GM12892 (cell line): Measurements from ENCODE around the gene HTRA3.

Experiments used
- POLR2A ChIP-seq: IDR thresholded peaks from 2 replicates; pipeline ENCODE4 v1.6.1; 2011; ENCODE audit warnings: low read depth, low read length, control low read depth
- POLR2AphosphoS5 ChIP-seq: IDR thresholded peaks from 2 replicates; pipeline ENCODE4 v1.6.1; 2011; ENCODE audit warnings: low read depth, low read length, control low read depth

DNA sequence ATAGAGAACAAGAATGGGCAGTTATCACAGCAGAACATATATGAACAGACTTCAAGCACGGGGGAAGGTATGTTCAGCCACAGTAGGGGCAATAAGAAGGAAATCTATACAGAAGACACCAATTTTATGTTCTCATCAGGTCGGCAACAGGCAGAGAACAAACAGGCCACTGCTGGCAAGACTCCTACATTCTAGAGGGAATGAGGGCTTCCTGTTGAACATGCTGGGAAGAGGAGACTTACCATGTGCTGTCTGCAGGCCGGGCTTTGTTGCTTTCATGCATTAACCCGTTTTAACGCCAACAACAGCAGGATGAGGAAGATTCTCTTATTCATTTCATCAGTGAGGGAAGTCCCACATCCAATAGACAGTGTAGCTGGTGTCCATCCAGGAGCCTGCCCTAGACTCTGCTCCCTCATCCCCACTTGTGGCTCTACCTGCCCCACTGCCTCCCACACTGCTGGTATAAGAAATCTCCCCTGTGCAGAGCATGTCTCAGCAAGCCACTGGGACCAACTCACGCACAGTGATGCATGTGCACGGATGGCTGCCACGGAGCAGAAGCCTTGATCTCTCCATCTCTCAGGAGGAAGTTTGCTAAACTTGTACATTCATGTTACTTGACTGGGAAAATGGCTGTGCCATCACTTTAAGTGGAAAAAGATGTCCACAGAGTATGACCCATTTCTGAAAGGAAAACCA is 86.5 kb downstream of the HTRA3 start:
- no peak for TF ChIP-seq POLR2A
- TF ChIP-seq POLR2AphosphoS5: no peak
